Measurements from ENCODE around the gene PAIP1.

DNA sequence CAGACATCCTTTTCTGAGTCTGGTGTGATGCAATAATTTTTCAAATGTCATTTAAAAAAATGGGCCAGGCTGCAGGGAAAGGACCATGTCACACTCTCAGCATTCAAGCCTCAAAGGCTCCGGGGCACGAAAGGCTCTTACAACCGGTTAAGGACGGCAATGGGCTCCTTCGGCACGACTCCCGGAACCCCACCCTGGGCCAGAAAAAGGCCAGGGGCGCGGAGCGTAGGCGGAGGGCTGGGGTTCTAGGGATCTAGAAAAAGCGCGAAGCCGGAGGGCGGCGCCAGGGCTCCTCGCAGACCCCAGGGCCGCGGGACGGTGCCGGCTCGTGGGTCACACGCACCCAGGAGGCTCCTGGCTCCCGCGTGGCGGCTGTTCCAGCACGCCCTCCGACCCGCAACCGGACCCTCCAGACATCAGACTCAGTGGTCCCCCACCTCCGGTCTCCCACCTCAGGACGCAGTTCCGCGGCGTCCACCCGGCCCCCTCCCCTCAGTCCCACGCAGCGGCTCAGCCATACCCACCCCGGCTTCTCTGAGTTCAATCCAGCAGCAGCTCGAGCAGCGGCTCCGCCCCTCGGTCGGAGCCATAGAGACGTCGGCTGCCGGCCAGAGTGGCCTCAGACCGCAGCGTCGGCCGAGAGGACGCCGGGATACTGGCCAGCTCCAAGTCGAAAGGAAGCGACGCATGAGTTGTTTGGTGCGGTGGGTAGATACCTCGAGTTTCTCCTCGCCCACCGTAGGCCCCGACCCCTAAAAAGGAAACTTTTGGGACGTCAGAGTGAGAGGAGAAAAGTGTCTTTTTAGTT, 73.4 kb downstream of the PAIP1 start, which contains the start of gene TMEM267:
- TF ChIP-seq, protein P1, sequence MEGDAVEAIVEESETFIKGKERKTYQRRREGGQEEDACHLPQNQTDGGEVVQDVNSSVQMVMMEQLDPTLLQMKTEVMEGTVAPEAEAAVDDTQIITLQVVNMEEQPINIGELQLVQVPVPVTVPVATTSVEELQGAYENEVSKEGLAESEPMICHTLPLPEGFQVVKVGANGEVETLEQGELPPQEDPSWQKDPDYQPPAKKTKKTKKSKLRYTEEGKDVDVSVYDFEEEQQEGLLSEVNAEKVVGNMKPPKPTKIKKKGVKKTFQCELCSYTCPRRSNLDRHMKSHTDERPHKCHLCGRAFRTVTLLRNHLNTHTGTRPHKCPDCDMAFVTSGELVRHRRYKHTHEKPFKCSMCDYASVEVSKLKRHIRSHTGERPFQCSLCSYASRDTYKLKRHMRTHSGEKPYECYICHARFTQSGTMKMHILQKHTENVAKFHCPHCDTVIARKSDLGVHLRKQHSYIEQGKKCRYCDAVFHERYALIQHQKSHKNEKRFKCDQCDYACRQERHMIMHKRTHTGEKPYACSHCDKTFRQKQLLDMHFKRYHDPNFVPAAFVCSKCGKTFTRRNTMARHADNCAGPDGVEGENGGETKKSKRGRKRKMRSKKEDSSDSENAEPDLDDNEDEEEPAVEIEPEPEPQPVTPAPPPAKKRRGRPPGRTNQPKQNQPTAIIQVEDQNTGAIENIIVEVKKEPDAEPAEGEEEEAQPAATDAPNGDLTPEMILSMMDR (IDR thresholded peaks at IDR 0.05) = no peak
- peak; percentile 61 to 95 for TF ChIP-seq EP300 (IDR thresholded peaks at IDR 0.05)

All from tibial nerve (tissue), 4 donors.